ENCODE data around the gene MARK2.

GRCh38 chr11:63933459-63933858, 94.5 kb downstream of the MARK2 start:
- TF ChIP-seq EZH2 (IDR thresholded peaks at IDR 0.05; ENCODE audit: low read length, missing control alignments) (no peak), CTCF (conservative IDR thresholded peaks at IDR 0.05 in 1 of 2, IDR thresholded peaks at IDR 0.05 in 1 of 2; ENCODE audit: low read depth in 1 of 2, low read length in 2 of 2) (no peak)
